ENCODE measurements around the gene NTN4. TPM values are rescaled to one million over a fixed set of nuclear protein-coding genes. Genes with fewer than 3 reads are reported as not detected.
"Not testable (repeated sequence)": the region's sequence is repeated elsewhere in the genome, so short reads cannot be mapped to it uniquely, and the experiment has no call there.

The NTN4 gene
- total and polyA plus RNA-seq, 7 experiments from 2014 or later: 0.08 to 0.86 TPM; not detected in 5

DNA sequence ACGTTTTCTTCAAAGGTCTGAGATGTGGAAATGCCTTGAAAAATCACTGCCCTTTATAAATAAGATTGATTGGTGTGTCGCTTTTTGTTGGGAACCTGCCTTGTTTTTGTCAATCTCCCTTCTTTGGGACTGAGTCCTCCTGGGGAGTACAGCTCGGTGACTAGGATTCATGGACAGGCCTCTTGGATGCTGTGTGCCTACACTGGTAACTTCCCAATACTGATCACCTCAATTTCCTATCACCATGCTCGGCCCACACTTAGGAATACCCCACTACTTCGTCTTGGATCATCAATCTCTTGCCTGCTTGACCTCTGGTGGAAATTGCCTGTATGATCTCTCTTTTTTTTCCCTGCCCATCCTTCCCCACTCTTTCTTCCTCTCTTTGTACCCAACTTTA, 34.2 kb downstream of the NTN4 start:
- H3K4me3 ChIP-seq (ENCODE audit: low read length): no peak overlapping the region
- no peak overlapping the region for H3K4me3 Mint-ChIP-seq
- intact Hi-C loops (cut with micrococcal nuclease): no loop called here
- H3K36me3 Mint-ChIP-seq: no peaks in the 10 kb centered on the region
- no peaks in the 10 kb centered on the region for H3K4me1 ChIP-seq (ENCODE audit: control insufficient read depth in 2 of 2, insufficient read depth in 2 of 2, low read length in 2 of 2)
- CTCF ChIA-PET: no interaction called here
- no peaks in the 10 kb centered on the region for H3K27me3 ChIP-seq (ENCODE audit: control insufficient read depth in 2 of 2, insufficient read depth in 2 of 2, low read length in 2 of 2)
- H3K9me3 ChIP-seq (ENCODE audit: control insufficient read depth in 2 of 3, low read length in 3 of 3): no peaks in the 10 kb centered on the region
- no peak overlapping the region for H3K27ac ChIP-seq (ENCODE audit: low read depth, low read length)
- no peaks in the 10 kb centered on the region for H3K36me3 ChIP-seq (ENCODE audit: control insufficient read depth in 2 of 3, insufficient read depth in 3 of 3, low read length in 3 of 3)
- peaks cover 0 to 23% (median 11%) of the 10 kb centered on the region in 5 donors for H3K27me3 Mint-ChIP-seq
- ATAC-seq (no peak), DNase-seq (no peak)
- no peaks in the 10 kb centered on the region for H3K9me3 Mint-ChIP-seq
- POLR2A ChIA-PET: no interaction called here
- H3K27ac Mint-ChIP-seq: no peak overlapping the region
- H3K4me1 Mint-ChIP-seq: peaks cover 0 to 2% (median 0%) of the 10 kb centered on the region in 7 donors

DNA sequence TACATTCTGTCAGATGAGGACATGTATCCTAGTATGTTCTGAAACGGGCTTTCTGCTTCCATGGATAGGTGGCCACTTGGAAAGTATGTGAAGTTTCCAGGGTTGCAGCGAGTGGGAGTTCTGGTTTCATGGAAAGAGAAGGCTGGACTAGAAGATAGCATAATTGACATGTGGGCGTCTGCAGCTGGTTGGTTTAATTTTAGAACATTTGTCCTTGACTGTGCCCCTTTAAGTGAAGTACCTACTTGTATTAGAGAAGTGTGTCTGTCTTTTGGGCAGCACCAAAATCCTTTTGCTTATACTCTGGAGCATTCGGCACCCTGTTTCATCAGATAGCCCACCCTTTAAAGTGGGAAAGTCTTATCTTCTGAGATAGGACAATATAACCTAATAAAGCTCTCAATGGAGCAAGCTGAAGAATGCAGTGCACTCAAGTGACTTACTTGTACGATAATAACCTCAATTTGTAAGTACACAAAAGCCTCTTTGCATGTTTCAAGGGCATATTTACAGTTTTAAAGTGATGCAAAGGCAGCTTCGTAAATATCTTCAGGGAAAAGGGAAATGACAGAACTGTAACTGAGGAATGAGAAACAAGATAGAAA, 35.2 kb downstream of the NTN4 start:
- ChIA-PET CTCF (no interaction called here), POLR2A (no interaction called here)
- H3K36me3 ChIP-seq (ENCODE audit: control insufficient read depth in 2 of 3, insufficient read depth in 3 of 3, low read length in 3 of 3): no peaks in the 10 kb centered on the region
- no peaks in the 10 kb centered on the region for H3K9me3 ChIP-seq (ENCODE audit: control insufficient read depth in 2 of 3, low read length in 3 of 3)
- intact Hi-C loops (cut with micrococcal nuclease): no loop called here
- Mint-ChIP-seq H3K27me3 (peaks cover 0 to 20% (median 7%) of the 10 kb centered on the region in 5 donors), H3K36me3 (no peaks in the 10 kb centered on the region), H3K4me3 (no peak overlapping the region), H3K9me3 (no peaks in the 10 kb centered on the region), H3K4me1 (peaks cover 0 to 2% (median 0%) of the 10 kb centered on the region in 7 donors), H3K27ac (no peak overlapping the region)
- ATAC-seq (no peak), DNase-seq (no peak)
- H3K27ac ChIP-seq (ENCODE audit: low read depth, low read length): no peak overlapping the region
- H3K27me3 ChIP-seq (ENCODE audit: control insufficient read depth in 2 of 2, insufficient read depth in 2 of 2, low read length in 2 of 2): no peaks in the 10 kb centered on the region
- no peak overlapping the region for H3K4me3 ChIP-seq (ENCODE audit: low read length)
- H3K4me1 ChIP-seq (ENCODE audit: control insufficient read depth in 2 of 2, insufficient read depth in 2 of 2, low read length in 2 of 2): no peaks in the 10 kb centered on the region

DNA sequence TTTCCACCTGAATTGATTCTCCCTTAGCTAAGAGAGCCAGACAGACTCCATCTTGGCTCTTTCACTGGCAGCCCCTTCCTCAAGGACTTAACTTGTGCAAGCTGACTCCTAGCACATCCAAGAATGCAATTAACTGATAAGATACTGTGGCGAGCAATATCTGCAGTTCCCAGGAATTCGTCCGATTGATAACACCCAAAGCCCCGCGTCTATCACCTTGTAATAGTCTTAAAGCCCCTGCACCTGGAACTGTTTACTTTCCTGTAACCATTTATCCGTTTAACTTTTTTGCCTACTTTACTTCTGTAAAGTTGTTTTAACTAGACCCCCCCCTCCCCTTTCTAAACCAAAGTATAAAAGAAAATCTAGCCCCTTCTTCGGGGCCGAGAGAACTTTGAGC, 44.5 kb downstream of the NTN4 start:
- H3K4me1 ChIP-seq (ENCODE audit: control insufficient read depth in 2 of 2, insufficient read depth in 2 of 2, low read length in 2 of 2); H3K9me3 ChIP-seq (ENCODE audit: control insufficient read depth in 2 of 3, low read length in 3 of 3); intact Hi-C loops (cut with micrococcal nuclease); H3K27ac Mint-ChIP-seq; H3K27ac ChIP-seq (ENCODE audit: low read depth, low read length); H3K4me1 Mint-ChIP-seq; H3K36me3 ChIP-seq (ENCODE audit: control insufficient read depth in 2 of 3, insufficient read depth in 3 of 3, low read length in 3 of 3); H3K4me3 ChIP-seq (ENCODE audit: low read length); CTCF ChIA-PET; H3K4me3 Mint-ChIP-seq; H3K27me3 ChIP-seq (ENCODE audit: control insufficient read depth in 2 of 2, insufficient read depth in 2 of 2, low read length in 2 of 2); POLR2A ChIA-PET; ATAC-seq; DNase-seq: not testable (repeated sequence)
- H3K9me3 Mint-ChIP-seq: peaks cover 0 to 24% (median 14%) of the 10 kb centered on the region in 11 donors
- H3K27me3 Mint-ChIP-seq: peaks cover 8 to 20% (median 12%) of the 10 kb centered on the region in 5 donors
- H3K36me3 Mint-ChIP-seq: peaks cover 0 to 15% (median 0%) of the 10 kb centered on the region in 5 donors

DNA sequence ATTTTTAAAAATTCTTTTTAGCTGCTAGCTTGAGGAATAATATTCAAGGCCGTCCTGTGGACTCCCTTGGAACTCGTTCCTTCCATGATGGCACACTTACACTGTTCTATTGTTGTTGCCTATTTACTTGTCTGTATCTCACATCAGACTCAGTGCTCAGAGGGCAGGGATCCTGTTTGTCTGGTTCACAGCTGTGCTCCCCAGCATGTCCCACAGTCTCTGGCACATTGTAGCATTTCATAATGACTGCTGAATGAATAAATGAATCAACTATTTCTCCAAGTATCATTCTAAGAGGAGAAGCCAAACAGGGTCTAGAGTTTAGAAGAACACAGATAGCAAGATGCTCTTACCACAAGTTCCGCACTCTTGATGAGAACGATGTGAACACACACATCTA, 48.0 kb downstream of the NTN4 start:
- ChIA-PET POLR2A (no interaction called here), CTCF (no interaction called here)
- Mint-ChIP-seq H3K9me3 (peaks cover 0 to 24% (median 14%) of the 10 kb centered on the region in 11 donors), H3K4me3 (no peak overlapping the region), H3K27me3 (peaks cover 6 to 17% (median 10%) of the 10 kb centered on the region in 5 donors), H3K4me1 (peaks cover 0 to 2% (median 0%) of the 10 kb centered on the region in 7 donors), H3K27ac (no peak overlapping the region), H3K36me3 (peaks cover 0 to 15% (median 0%) of the 10 kb centered on the region in 5 donors)
- no peak overlapping the region for H3K27ac ChIP-seq (ENCODE audit: low read depth, low read length)
- H3K27me3 ChIP-seq (ENCODE audit: control insufficient read depth in 2 of 2, insufficient read depth in 2 of 2, low read length in 2 of 2): no peaks in the 10 kb centered on the region
- intact Hi-C loops (cut with micrococcal nuclease): no loop called here
- H3K36me3 ChIP-seq (ENCODE audit: control insufficient read depth in 2 of 3, insufficient read depth in 3 of 3, low read length in 3 of 3): no peaks in the 10 kb centered on the region
- ATAC-seq (no peak), DNase-seq (no peak)
- H3K4me1 ChIP-seq (ENCODE audit: control insufficient read depth in 2 of 2, insufficient read depth in 2 of 2, low read length in 2 of 2): no peaks in the 10 kb centered on the region
- no peaks in the 10 kb centered on the region for H3K9me3 ChIP-seq (ENCODE audit: control insufficient read depth in 2 of 3, low read length in 3 of 3)
- H3K4me3 ChIP-seq (ENCODE audit: low read length): no peak overlapping the region

DNA sequence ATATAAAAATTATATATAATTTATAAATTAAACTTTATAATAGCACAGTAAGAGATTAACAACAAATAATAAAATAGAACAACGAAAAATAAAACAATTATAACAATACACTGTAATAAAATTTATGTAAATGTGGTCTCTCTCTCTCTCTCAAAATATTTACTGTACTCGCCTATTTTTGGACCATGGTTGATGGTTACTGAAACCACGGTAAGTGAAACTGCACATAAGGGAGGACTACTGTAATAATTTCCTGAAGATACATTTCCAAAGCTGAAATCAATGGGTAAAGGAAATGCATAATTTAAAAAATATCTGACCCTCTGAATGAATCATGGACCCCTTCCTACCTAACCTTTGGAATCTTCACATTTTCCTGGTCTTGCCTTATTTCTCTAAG, 48.9 kb downstream of the NTN4 start:
- Histone ChIP-seq H3K27ac (ENCODE audit: low read depth, low read length) (no peak overlapping the region), H3K36me3 (ENCODE audit: control insufficient read depth in 2 of 3, insufficient read depth in 3 of 3, low read length in 3 of 3) (no peaks in the 10 kb centered on the region), H3K27me3 (ENCODE audit: control insufficient read depth in 2 of 2, insufficient read depth in 2 of 2, low read length in 2 of 2) (no peaks in the 10 kb centered on the region), H3K9me3 (ENCODE audit: control insufficient read depth in 2 of 3, low read length in 3 of 3) (no peaks in the 10 kb centered on the region), H3K4me1 (ENCODE audit: control insufficient read depth in 2 of 2, insufficient read depth in 2 of 2, low read length in 2 of 2) (no peaks in the 10 kb centered on the region), H3K4me3 (ENCODE audit: low read length) (no peak overlapping the region)
- Mint-ChIP-seq H3K36me3 (peaks cover 0 to 14% (median 0%) of the 10 kb centered on the region in 5 donors), H3K9me3 (peaks cover 0 to 22% (median 12%) of the 10 kb centered on the region in 11 donors), H3K4me3 (no peak overlapping the region), H3K27ac (no peak overlapping the region), H3K27me3 (peaks cover 4 to 17% (median 10%) of the 10 kb centered on the region in 5 donors), H3K4me1 (peaks cover 0 to 2% (median 0%) of the 10 kb centered on the region in 7 donors)
- POLR2A ChIA-PET: no interaction called here
- DNase-seq (no peak), ATAC-seq (no peak)
- intact Hi-C loops (cut with micrococcal nuclease): no loop called here
- CTCF ChIA-PET: no interaction called here

DNA sequence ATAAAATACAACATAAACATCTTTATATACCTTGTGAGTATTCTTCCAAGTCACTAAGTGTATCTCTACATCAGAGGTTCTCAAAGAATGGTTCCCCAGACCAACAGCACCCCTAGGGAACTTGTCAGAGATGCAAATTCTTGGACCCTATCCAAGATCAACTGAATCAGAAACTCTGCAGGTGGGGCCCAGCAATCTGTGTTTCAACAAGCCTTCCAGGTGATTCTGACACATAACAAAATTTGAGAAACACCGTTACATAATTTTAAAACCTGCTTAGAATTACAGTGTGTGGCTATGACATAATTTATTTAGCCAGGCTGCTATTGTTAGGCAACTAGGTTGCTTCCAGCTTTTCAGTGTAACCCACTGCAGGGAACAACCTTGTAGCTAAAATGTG, 49.8 kb downstream of the NTN4 start:
- peaks cover 0 to 17% (median 5%) of the 10 kb centered on the region in 5 donors for H3K27me3 Mint-ChIP-seq
- no peak overlapping the region for H3K4me3 ChIP-seq (ENCODE audit: low read length)
- H3K9me3 Mint-ChIP-seq: peaks cover 0 to 13% (median 5%) of the 10 kb centered on the region in 11 donors
- ATAC-seq (no peak), DNase-seq (no peak)
- H3K36me3 ChIP-seq (ENCODE audit: control insufficient read depth in 2 of 3, insufficient read depth in 3 of 3, low read length in 3 of 3): no peaks in the 10 kb centered on the region
- peaks cover 0 to 7% (median 0%) of the 10 kb centered on the region in 5 donors for H3K36me3 Mint-ChIP-seq
- intact Hi-C loops (cut with micrococcal nuclease): no loop called here
- H3K4me1 Mint-ChIP-seq: peaks cover 0 to 2% (median 0%) of the 10 kb centered on the region in 7 donors
- H3K27ac ChIP-seq (ENCODE audit: low read depth, low read length): no peak overlapping the region
- POLR2A ChIA-PET: no interaction called here
- H3K27me3 ChIP-seq (ENCODE audit: control insufficient read depth in 2 of 2, insufficient read depth in 2 of 2, low read length in 2 of 2): no peaks in the 10 kb centered on the region
- H3K9me3 ChIP-seq (ENCODE audit: control insufficient read depth in 2 of 3, low read length in 3 of 3): no peaks in the 10 kb centered on the region
- H3K27ac Mint-ChIP-seq: no peak overlapping the region
- CTCF ChIA-PET: no interaction called here
- no peaks in the 10 kb centered on the region for H3K4me1 ChIP-seq (ENCODE audit: control insufficient read depth in 2 of 2, insufficient read depth in 2 of 2, low read length in 2 of 2)
- no peak overlapping the region for H3K4me3 Mint-ChIP-seq

DNA sequence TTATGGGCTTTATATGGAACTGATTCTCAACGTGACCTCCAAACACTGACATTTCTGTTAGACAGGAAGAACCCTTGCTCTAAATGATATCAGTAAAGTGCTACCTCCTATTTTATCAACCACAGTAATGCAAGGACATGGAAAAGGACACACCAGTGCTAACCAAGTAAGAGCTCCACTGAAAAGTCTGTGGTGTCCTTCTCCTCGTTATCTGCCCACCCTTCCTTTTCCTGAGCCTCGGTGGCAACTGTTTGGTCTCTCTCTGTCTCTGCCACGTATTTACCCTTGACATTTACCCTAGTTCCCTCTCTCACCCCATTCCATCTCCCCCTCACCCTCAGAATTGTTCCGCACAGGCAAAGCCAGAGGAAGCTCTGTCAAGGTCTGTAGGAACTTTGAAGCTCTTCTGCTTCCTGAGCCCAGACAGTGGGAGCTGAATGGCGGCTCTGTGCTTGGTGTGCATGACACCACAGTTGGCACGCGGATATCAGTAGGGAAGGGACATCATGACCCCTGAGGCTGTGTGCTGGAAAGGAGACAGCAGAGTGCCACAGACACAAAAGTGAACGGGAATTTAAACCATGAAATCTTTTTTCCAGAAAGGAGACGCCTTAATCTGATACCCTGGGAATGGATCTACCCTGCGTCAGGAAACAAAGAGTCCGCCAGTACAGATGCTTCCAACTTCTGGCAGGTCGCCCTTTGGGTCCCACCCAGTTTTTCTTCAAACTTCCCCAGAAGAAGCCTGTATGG, 50.8 kb downstream of the NTN4 start:
- ChIA-PET POLR2A (no interaction called here), CTCF (no interaction called here)
- intact Hi-C loops (cut with micrococcal nuclease): no loop called here
- Mint-ChIP-seq H3K4me1 (peaks cover 0 to 2% (median 0%) of the 10 kb centered on the region in 7 donors), H3K9me3 (peaks cover 0 to 3% (median 0%) of the 10 kb centered on the region in 11 donors), H3K4me3 (peak overlapping the region in 1 of 10 donors; percentile 41), H3K27ac (no peak overlapping the region), H3K27me3 (peaks cover 0 to 17% (median 4%) of the 10 kb centered on the region in 5 donors), H3K36me3 (no peaks in the 10 kb centered on the region)
- Histone ChIP-seq H3K4me3 (ENCODE audit: low read length) (no peak overlapping the region), H3K27me3 (ENCODE audit: control insufficient read depth in 2 of 2, insufficient read depth in 2 of 2, low read length in 2 of 2) (no peaks in the 10 kb centered on the region), H3K9me3 (ENCODE audit: control insufficient read depth in 2 of 3, low read length in 3 of 3) (no peaks in the 10 kb centered on the region), H3K4me1 (ENCODE audit: control insufficient read depth in 2 of 2, insufficient read depth in 2 of 2, low read length in 2 of 2) (no peaks in the 10 kb centered on the region), H3K36me3 (ENCODE audit: control insufficient read depth in 2 of 3, insufficient read depth in 3 of 3, low read length in 3 of 3) (no peaks in the 10 kb centered on the region), H3K27ac (ENCODE audit: low read depth, low read length) (no peak overlapping the region)
- DNase-seq: no peak
- no peak for ATAC-seq
